ENCODE results near the gene PDE8A. TPM values are rescaled to one million over a fixed set of nuclear protein-coding genes. Genes with fewer than 3 reads are reported as not detected.

The PDE8A gene
- total RNA-seq (2022; extraction: Qiagen RNA extraction; ENCODE audit: low read depth) = 22.4 to 28.8 TPM (median 27.8 TPM) in 5 replicates

GRCh38 chr15:84981711-84982300 is at the start of gene PDE8A:
PDE8A (plus strand) TSS chr15:84981856; CDS start chr15:84982163, 307 bp downstream.

Other genes with a start within 250 kb of the PDE8A start
- gene ZNF592, start 233.3 kb upstream of the PDE8A start, total RNA-seq (2022; extraction: Qiagen RNA extraction; ENCODE audit: low read depth) = 16.2 to 23.5 TPM (median 20.5 TPM) in 5 replicates
- gene ALPK3, start 164.5 kb upstream of the PDE8A start, total RNA-seq (2022; extraction: Qiagen RNA extraction; ENCODE audit: low read depth) = 0.03 to 0.48 TPM (median 0.32 TPM) in 5 replicates
- gene SLC28A1, start 97.2 kb upstream of the PDE8A start, total RNA-seq (2022; extraction: Qiagen RNA extraction; ENCODE audit: low read depth) = not detected in 5 replicates